SH-SY5Y (cell line): ENCODE data around the gene MEF2D.

Experiments
- GATA2 ChIP-seq: IDR thresholded peaks from 2 replicates; pipeline ENCODE4 v1.6.1; 2011; ENCODE audit warnings: mild to moderate bottlenecking, low read depth, low read length
- GATA3 ChIP-seq: IDR thresholded peaks from 2 replicates; pipeline ENCODE4 v1.6.1; 2011; ENCODE audit warnings: low read depth, mild to moderate bottlenecking, low read length, moderate library complexity

MEF2D gene

GRCh38 chr1:156530006-156530405, 29.4 kb upstream of the MEF2D start:
- TF ChIP-seq GATA3 (no peak), GATA2 (no peak)

GRCh38 chr1:156528875-156529425, 28.4 kb upstream of the MEF2D start:
- TF ChIP-seq GATA2 (no peak), GATA3 (no peak)

GRCh38 chr1:156528231-156528630, 27.7 kb upstream of the MEF2D start:
- TF ChIP-seq GATA2 (no peak), GATA3 (no peak)

- TF ChIP-seq GATA2 (no peak), GATA3 (no peak)
These were observed 27.0 kb upstream of the MEF2D start for GRCh38 chr1:156527584-156527983.

DNA sequence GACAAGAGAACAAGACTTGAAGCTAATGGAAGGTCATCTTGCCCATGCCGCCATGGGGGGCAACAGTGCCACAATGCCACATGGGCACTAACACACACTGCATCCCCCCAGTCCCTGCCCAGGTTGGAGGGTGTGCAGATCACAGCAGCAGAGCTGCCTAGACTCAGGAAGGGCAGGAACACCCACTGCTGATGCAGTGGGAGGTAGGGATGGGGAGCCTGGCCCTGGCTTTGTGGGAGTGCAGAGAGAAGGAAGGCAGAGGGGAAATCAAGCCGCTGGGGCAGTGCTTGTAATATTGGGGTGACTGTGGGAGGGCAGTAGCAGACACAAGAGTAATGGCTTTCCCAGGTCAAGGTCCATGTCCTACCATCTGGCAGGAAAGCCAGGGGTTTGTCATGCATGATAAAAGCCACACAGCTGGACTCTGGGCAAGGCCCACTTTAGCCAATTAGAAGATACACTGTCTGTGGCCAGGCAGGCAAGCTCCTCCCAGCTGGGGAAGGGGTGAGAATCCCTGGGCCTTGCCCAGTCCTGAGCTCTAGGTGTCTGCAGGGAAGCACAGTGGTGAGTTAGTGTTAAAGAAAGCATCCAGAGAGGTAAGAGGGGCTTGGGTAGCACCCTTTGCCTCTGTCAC, 25.4 kb upstream of the MEF2D start:
- no peak for TF ChIP-seq GATA3
- TF ChIP-seq GATA2, result no peak

- TF ChIP-seq GATA2, result no peak
- no peak for TF ChIP-seq GATA3
These were observed 24.5 kb upstream of the MEF2D start for GRCh38 chr1:156525071-156525501.

DNA sequence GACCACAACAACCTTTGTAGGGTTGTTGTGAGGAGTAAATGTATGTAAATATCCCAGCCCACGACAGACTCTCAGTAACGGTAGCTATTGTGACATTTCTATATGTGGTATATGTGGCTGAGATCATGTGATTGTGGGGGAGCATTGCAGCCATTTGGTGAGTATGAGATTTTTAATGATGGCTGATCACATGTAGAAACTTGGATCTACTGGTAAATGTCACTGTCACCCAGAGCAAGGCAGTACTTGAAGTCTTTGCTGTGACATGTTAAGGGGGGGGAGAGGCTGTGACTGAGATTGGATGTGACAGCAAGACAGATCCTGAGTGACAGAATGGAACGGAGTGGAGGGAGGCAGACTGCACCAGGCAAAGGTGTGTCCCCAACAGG, 23.9 kb upstream of the MEF2D start:
- TF ChIP-seq GATA2 (no peak), GATA3 (no peak)

GRCh38 chr1:156523801-156524480, 23.4 kb upstream of the MEF2D start:
- TF ChIP-seq GATA3 (no peak), GATA2 (no peak)

- TF ChIP-seq GATA2 (peak; percentile 49; the same call in 1 of the 2 replicates), GATA3 (no peak; the same call in 1 of the 2 replicates)
These were observed 21.9 kb upstream of the MEF2D start for GRCh38 chr1:156522443-156522970.

DNA sequence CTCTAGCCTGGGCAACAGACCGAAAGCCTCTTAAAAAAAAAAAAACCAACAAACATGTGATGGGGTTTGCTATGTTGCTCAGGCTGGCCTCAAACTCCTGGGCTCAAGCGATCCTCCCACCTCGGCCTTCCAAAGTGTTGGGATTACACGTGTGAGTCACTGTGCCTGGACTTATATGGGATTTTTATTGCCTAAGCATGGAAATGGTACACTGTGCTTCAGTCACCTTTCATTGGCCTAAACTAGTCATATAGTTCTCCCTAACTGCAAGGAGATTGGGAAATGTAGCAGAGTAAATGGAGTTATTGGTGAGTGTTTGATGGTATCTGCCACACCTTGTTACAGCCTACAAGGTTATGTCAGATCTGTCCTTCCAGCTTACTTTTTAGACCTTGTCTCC, 17.2 kb upstream of the MEF2D start:
- TF ChIP-seq GATA3, result no peak
- TF ChIP-seq GATA2, result no peak

GRCh38 chr1:156516821-156517220, 16.2 kb upstream of the MEF2D start:
- no peak for TF ChIP-seq GATA2
- TF ChIP-seq GATA3, result no peak

- no peak for TF ChIP-seq GATA3
- TF ChIP-seq GATA2, result no peak
These were observed 15.4 kb upstream of the MEF2D start for GRCh38 chr1:156515956-156516355.

DNA sequence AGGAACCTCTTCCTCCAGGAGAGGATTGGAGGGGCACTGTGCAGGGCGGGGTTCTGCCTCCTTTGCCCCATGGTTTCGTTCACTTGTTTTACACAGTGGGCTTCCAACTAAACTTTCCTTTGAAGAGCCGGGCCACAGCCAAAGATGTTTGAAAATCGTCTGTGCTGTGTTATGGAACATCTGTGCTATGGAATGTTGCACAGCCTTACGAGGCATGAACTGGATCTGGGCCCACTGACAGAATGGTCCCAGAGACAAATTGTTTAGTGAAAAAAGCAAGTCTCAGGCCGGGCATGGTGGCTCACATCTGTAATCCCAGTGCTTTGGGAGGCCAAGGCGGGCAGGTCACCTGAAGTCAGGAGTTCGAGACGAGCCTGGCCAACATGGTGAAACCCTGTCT, 12.6 kb upstream of the MEF2D start:
- no peak for TF ChIP-seq GATA3
- no peak for TF ChIP-seq GATA2

DNA sequence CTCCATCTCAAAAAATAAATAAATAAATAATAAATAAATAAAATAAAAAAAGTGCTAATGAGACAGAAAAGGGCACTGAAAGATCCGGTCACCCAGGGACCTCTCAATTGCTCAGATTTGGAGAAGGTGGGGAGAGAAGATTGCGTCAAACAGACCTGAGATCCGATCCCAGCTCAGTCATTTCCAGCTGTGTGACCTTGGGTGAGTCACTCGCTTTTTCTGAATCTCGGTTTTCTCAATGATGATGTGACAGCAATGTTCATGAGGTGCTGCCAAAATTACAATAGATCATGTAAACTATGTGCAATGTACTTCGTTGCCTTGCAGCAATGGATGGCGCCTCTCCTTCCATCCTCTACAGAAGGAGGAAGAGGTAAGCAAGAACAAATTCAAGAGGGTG, 11.1 kb upstream of the MEF2D start:
- TF ChIP-seq GATA3 (no peak), GATA2 (no peak)

DNA sequence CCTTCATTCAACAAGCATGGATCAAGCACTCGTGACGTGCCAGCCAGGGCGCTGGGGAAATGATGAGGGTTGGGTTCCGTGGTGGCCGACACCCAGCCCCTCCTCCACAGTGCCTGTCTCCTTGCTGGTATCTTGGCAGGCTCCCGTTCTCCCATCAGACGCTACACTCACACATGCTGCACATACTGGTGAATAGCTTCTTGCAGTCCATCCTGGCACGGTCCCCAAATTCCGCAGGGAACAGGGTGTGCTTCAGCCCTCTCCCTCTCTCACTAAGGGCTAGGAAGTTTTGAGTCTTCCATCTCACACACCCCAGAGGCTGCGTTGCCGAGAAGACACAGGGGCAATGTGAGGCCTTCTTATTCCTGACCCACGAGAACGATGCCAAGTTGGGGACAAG, 10.1 kb upstream of the MEF2D start:
- no peak for TF ChIP-seq GATA3
- no peak for TF ChIP-seq GATA2
